PFSK-1 (cell line): Measurements from ENCODE around the gene RGS6.

ENCODE experiments used
- FOXP2 ChIP-seq: optimal IDR thresholded peaks from 2 replicates; pipeline ENCODE3; 2011; ENCODE audit warnings: borderline replicate concordance, control low read depth, inconsistent platforms; ENCODE audit not compliant: insufficient read depth; ENCODE audit errors: extremely low read length, extremely low read depth
- POLR2AphosphoS5 ChIP-seq: IDR thresholded peaks from 2 replicates; pipeline ENCODE4 v1.6.1; 2012; ENCODE audit warnings: low read depth, mild to moderate bottlenecking, control low read depth, low read length, moderate library complexity
- SIN3A ChIP-seq: IDR thresholded peaks from 2 replicates; pipeline ENCODE4 v1.6.1; 2012; ENCODE audit warnings: mild to moderate bottlenecking, low read length, moderate library complexity, borderline replicate concordance; ENCODE audit not compliant: insufficient read depth
- TAF1 ChIP-seq: IDR thresholded peaks from 2 replicates; pipeline ENCODE4 v1.6.1; 2012; ENCODE audit warnings: low read length, control low read depth, borderline replicate concordance; ENCODE audit not compliant: insufficient read depth
- TF ChIP-seq, protein P1 (sequence below), 2 experiments: IDR thresholded peaks; 2 replicates each; pipeline versions ENCODE4 v1.6.1 to v1.8.0; 2011 to 2012; ENCODE audit warnings: low read depth in 2 of 2, low read length in 2 of 2, control low read depth in 1 of 2, inconsistent platforms in 1 of 2, mild to moderate bottlenecking in 1 of 2, moderate library complexity in 1 of 2; ENCODE audit not compliant: insufficient read depth in 1 of 2

The RGS6 gene

DNA sequence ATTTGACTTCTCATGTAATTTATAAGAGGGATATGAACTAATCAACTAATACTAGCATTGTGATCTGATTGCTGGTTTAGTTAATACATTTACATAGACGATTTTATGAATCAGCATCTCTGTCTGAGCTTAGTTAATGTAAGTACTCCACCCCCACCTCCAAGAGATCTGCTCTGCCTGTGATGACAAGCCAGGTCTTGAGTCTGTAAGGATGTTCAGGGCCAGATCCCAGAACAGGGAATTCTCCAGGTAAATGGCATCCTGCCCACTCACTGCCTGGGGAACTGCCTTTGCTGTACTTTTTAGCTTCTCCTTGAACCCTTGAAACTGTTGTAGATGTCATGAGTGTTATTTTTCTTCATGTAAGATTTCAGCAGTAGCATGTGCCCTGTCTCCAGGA lies 289.8 kb downstream of the RGS6 start:
- no peak for TF ChIP-seq TAF1

DNA sequence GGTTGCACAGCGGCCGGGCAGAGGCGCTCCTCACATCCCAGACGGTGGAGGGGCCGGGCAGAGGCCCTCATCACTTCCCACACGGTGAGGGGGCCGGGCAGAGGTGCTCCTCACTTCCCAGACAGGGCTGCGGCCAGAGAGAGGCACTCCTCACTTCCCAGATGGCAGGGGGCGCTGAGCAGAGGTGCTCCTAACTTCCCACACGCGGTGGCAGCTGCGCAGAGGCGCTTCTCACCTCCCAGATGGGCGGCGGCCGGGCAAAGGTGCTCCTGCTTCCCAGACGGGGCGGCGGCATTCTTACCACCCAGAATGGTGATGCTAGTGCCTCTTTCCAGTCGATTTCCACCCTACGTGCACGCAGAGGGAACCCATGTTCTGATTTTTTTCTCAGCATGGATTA lies 304.4 kb downstream of the RGS6 start:
- no peak for TF ChIP-seq FOXP2
- TF ChIP-seq, protein P1, sequence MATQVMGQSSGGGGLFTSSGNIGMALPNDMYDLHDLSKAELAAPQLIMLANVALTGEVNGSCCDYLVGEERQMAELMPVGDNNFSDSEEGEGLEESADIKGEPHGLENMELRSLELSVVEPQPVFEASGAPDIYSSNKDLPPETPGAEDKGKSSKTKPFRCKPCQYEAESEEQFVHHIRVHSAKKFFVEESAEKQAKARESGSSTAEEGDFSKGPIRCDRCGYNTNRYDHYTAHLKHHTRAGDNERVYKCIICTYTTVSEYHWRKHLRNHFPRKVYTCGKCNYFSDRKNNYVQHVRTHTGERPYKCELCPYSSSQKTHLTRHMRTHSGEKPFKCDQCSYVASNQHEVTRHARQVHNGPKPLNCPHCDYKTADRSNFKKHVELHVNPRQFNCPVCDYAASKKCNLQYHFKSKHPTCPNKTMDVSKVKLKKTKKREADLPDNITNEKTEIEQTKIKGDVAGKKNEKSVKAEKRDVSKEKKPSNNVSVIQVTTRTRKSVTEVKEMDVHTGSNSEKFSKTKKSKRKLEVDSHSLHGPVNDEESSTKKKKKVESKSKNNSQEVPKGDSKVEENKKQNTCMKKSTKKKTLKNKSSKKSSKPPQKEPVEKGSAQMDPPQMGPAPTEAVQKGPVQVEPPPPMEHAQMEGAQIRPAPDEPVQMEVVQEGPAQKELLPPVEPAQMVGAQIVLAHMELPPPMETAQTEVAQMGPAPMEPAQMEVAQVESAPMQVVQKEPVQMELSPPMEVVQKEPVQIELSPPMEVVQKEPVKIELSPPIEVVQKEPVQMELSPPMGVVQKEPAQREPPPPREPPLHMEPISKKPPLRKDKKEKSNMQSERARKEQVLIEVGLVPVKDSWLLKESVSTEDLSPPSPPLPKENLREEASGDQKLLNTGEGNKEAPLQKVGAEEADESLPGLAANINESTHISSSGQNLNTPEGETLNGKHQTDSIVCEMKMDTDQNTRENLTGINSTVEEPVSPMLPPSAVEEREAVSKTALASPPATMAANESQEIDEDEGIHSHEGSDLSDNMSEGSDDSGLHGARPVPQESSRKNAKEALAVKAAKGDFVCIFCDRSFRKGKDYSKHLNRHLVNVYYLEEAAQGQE (IDR thresholded peaks at IDR 0.05; ENCODE audit: insufficient read depth in 1 of 2, low read depth in 2 of 2, low read length in 2 of 2), result no peak
- TF ChIP-seq POLR2AphosphoS5, result no peak
- no peak for TF ChIP-seq TAF1
- no peak for TF ChIP-seq SIN3A

DNA sequence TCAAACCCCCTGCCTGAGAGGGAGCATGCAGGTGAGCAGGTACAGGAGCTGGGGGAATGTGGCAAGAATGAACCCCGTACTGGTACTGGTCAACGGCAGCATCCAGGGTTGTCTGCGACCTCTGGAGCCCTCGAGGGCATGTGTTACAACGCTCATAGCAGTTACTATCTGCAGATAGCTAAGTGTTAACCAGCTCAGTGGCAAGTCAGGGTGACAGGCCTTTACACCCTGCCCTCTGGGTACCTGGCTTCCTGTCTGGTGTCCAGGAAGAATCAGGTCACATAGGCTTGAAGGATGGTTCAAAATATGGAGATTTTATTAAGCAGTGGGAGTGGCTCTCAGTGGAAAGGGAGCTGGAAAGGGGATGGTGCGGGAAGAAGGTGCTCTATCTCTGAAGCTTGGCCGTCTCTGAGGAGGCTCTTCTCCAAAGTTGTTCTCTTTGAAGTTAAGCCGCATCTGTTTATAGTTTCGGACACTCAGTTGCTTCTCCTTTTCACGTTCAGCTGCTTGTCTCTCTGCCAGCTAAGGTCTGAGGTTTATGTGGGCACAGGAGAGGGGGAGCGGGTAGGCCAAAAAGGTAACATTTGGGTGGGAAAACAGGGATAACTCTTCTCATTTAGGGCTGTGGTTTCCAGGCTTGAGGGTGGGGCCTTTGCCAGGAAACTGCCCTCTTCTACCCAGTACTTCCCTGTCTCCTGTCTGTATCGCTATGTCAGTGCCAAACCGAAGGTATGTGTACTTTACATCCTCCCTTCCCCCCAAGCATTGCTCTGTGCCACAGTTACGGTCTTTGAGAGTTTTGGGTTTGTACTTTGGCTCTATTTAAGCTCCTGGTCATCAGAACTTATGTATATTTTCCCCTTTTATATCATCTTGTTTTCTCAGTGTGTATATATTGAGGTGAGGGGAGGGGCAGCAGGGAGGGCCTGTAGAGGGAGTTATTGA lies 305.8 kb downstream of the RGS6 start:
- TF ChIP-seq, protein P1 (IDR thresholded peaks at IDR 0.05; ENCODE audit: insufficient read depth in 1 of 2, low read depth in 2 of 2, low read length in 2 of 2), result no peak
- TF ChIP-seq FOXP2 (no peak), TAF1 (no peak), SIN3A (no peak)

DNA sequence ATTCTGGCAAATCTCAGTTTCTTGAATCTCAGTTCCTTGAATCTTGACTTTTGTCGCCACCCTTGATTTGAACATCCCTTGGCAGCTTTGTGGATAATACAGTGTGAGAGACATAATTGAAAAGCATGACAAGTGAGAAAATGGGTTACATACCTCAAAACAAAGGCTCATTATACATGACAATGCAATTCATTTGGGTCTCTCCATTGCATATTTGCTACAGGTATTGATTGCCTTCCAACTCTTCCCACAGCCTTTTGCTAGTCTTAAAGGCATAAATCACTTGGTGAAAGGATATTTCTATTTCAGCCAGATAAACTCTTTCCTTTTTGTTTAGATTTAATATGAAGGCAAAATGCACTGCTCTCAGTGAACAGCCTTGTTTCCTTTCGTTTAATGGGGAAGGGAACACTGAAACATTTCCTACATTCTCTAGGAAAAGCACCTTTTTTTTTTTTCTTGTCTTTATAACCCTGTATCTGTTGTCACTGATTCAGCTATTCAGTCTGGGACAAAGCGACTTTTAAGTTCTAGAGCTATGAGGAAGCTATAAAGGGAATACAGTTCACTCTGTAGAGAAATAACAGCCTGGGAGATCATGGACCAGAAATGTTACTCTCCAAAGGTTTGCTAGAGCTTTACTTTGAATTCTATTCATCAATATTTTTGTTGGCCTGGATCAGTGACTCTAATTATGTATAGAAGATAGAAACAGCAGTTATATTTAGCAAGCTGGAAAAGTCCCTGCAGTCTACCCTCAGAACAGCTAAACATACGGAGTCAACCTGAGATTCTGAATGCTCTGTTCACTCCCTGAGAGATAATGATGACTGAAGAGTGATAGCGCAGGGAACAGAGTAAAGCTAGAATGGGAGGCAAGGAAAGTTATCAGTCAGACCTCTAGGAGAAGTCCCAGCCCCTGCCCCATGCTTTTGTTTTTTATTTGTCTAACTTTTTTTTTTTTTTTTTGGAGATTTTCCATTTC lies 311.4 kb downstream of the RGS6 start:
- TF ChIP-seq SIN3A, result no peak
- TF ChIP-seq, protein P1 (IDR thresholded peaks at IDR 0.05; ENCODE audit: insufficient read depth in 1 of 2, low read depth in 2 of 2, low read length in 2 of 2), result no peak
- no peak for TF ChIP-seq POLR2AphosphoS5
- no peak for TF ChIP-seq TAF1
- no peak for TF ChIP-seq FOXP2

DNA sequence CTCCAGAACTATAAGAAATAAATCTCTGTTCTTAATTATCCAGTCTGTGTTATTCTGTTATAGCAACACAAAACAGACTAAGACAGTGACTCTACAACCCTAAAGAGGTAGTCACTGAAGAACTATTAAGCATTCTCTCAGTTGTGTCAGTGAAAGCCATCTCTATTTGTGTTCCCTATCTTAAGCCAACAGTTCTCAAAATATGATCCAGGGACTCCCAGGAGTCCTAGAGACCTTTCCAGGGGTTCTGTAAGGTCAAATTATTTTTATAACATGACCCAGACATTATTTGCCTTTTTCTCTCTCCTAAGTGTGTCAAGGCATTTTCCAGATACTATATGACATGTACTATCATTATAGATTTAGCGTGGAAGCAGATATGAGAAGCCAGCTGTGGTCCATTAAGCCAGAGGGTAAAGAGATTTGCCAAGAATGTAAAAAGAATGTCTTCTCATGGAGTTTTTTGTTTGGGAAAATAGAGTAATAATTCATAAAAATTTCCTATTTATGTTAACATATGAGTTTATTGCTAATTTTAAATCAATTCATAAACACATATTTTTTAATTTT lies 315.8 kb downstream of the RGS6 start:
- TF ChIP-seq POLR2AphosphoS5 (no peak), SIN3A (no peak), FOXP2 (no peak), TAF1 (no peak)
- TF ChIP-seq, protein P1 (IDR thresholded peaks at IDR 0.05; ENCODE audit: insufficient read depth in 1 of 2, low read depth in 2 of 2, low read length in 2 of 2), result no peak
